Measurements from ENCODE around the gene GPC6. TPM values are rescaled to one million over a fixed set of nuclear protein-coding genes. Genes with fewer than 3 reads are reported as not detected.

Gene GPC6
- total RNA-seq, 1 experiment from 2014 or later: 0.22 TPM

DNA sequence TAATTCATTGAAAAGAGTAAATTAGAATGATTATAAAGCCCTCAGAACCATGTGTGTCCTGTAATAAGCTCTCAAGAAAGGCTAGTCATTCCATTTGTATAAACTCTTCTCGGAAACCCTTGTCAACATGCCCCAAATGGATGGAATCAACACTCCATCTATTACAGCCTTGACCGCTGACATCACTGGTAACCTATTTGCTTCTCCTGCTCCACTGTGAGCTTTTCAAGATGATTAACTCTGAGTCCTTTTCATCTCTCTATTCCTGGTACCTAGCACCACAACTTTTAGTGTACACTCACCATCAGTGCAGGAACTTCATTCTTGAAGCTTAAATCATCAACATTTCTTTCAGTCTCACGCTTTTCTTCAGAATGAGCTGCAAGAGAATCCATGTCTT is 640.9 kb downstream of the GPC6 start:
- DNase-seq (ENCODE audit: low read depth, low spot score) (no peak), ATAC-seq (no peak)
- no peak for TF ChIP-seq RAD21 (IDR thresholded peaks at IDR 0.05; ENCODE audit: low read depth)
- TF ChIP-seq SP1 (IDR thresholded peaks at IDR 0.05; ENCODE audit: low read depth): no peak
- TF ChIP-seq POLR2A (IDR thresholded peaks at IDR 0.05; ENCODE audit: borderline replicate concordance, extremely low read depth, insufficient read depth, insufficient read length): no peak
- TF ChIP-seq, protein P1, sequence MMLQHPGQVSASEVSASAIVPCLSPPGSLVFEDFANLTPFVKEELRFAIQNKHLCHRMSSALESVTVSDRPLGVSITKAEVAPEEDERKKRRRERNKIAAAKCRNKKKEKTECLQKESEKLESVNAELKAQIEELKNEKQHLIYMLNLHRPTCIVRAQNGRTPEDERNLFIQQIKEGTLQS (IDR thresholded peaks at IDR 0.05): no peak
- no peak for TF ChIP-seq CBX3 (IDR thresholded peaks at IDR 0.05; ENCODE audit: low read depth)
- no peak for TF ChIP-seq EZH2 (IDR thresholded peaks at IDR 0.05)
- no peak for TF ChIP-seq SIN3A (IDR thresholded peaks at IDR 0.05; ENCODE audit: low read depth)
- no peak for TF ChIP-seq ZFX (IDR thresholded peaks at IDR 0.05)
- TF ChIP-seq TCF7L2 (IDR thresholded peaks at IDR 0.05; ENCODE audit: borderline replicate concordance, extremely low read depth, insufficient read depth, insufficient read length): no peak
- no peak for TF ChIP-seq POLR2AphosphoS5 (IDR thresholded peaks at IDR 0.05; ENCODE audit: low read depth, low read length)
- Histone ChIP-seq H2AFZ (ENCODE audit: low read depth, low read length, poor library complexity, severe bottlenecking) (no peak overlapping the region), H4K20me1 (ENCODE audit: insufficient read depth) (no peaks in the 10 kb centered on the region), H3K79me2 (ENCODE audit: insufficient read depth, low read length) (no peaks in the 10 kb centered on the region), H3K27ac (ENCODE audit: low read depth, low read length) (no peak overlapping the region), H3K9me2 (ENCODE audit: insufficient read depth) (no peaks in the 10 kb centered on the region), H3K9me3 (ENCODE audit: control insufficient read depth in 1 of 2, insufficient read depth in 1 of 2, low read depth in 1 of 2, low read length in 2 of 2) (peaks cover 15 to 33% of the 10 kb centered on the region in 2 experiments; a peak in 2 of 4 replicates), H3K4me2 (ENCODE audit: low read length) (no peak overlapping the region), H3K4me1 (ENCODE audit: control insufficient read depth in 1 of 2, insufficient read depth in 2 of 2, low read length in 2 of 2) (no peaks in the 10 kb centered on the region), H3K9ac (ENCODE audit: low read length) (no peak overlapping the region), H3K36me3 (ENCODE audit: control insufficient read depth in 1 of 2, insufficient read depth in 2 of 2, low read length in 2 of 2) (no peaks in the 10 kb centered on the region), H3K4me3 (replicated peaks in 1 of 2; ENCODE audit: low read depth in 1 of 2, low read length in 2 of 2) (no peak overlapping the region), H3K27me3 (ENCODE audit: insufficient read depth, low read length) (no peaks in the 10 kb centered on the region)
- ChIA-PET CTCF (no interaction called here), RAD21 (ENCODE audit: low non-redundant PET in 1 of 2, low total read pairs in 2 of 2, uncharacterized antibody in 2 of 2, unreplicated experiment in 2 of 2) (no interaction called here), POLR2A (no interaction called here)
- no TSS peak for BruUV-seq (replicated peaks)
- intact Hi-C loops (cut with micrococcal nuclease): loop anchor here (5.0 kb wide), 1 partner anchor 750 kb away; no protein-coding TSS in a partner anchor

DNA sequence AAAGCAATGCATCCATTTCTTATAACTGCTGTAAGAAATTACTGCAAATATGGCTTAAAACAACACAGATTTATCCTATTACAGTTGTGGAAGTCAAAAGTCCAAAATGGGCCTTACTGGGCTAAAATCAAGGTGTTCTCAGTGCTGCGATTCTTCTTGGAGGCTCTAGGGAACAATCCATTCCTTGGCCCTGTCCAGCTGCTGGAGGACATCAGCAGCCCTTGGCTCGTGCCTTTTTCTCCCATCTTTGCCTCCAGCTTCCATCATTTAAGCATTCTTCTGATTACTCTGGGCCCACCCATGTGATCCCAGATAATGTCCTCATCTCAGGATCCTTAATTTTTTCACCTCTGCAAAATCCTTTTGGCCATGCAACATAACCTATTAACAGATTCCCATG is 645.8 kb downstream of the GPC6 start:
- POLR2A ChIA-PET: no interaction called here
- CTCF ChIA-PET: no interaction called here
- peaks cover 11 to 18% of the 10 kb centered on the region in 2 experiments; a peak in 2 of 4 replicates for H3K9me3 ChIP-seq (ENCODE audit: control insufficient read depth in 1 of 2, insufficient read depth in 1 of 2, low read depth in 1 of 2, low read length in 2 of 2)
- RAD21 ChIA-PET (ENCODE audit: low non-redundant PET in 1 of 2, low total read pairs in 2 of 2, uncharacterized antibody in 2 of 2, unreplicated experiment in 2 of 2): no interaction called here
- no peaks in the 10 kb centered on the region for H3K4me1 ChIP-seq (ENCODE audit: control insufficient read depth in 1 of 2, insufficient read depth in 2 of 2, low read length in 2 of 2)
- H3K9me2 ChIP-seq (ENCODE audit: insufficient read depth): no peaks in the 10 kb centered on the region
- BruUV-seq (replicated peaks): no TSS peak
- DNase-seq (ENCODE audit: low read depth, low spot score) (no peak), ATAC-seq (no peak)
- H3K4me3 ChIP-seq (replicated peaks in 1 of 2; ENCODE audit: low read depth in 1 of 2, low read length in 2 of 2): no peak overlapping the region
- no peak overlapping the region for H3K9ac ChIP-seq (ENCODE audit: low read length)
- no peaks in the 10 kb centered on the region for H4K20me1 ChIP-seq (ENCODE audit: insufficient read depth)
- H3K36me3 ChIP-seq (ENCODE audit: control insufficient read depth in 1 of 2, insufficient read depth in 2 of 2, low read length in 2 of 2): no peaks in the 10 kb centered on the region
- H2AFZ ChIP-seq (ENCODE audit: low read depth, low read length, poor library complexity, severe bottlenecking): no peak overlapping the region
- no peaks in the 10 kb centered on the region for H3K79me2 ChIP-seq (ENCODE audit: insufficient read depth, low read length)
- no peak for TF ChIP-seq RAD21 (IDR thresholded peaks at IDR 0.05; ENCODE audit: low read depth)
- no peaks in the 10 kb centered on the region for H3K27me3 ChIP-seq (ENCODE audit: insufficient read depth, low read length)
- H3K4me2 ChIP-seq (ENCODE audit: low read length): no peak overlapping the region
- intact Hi-C loops (cut with micrococcal nuclease): no loop called here
- H3K27ac ChIP-seq (ENCODE audit: low read depth, low read length): no peak overlapping the region
